Kidney capillary endothelial cell (primary cell): ENCODE data around the gene BLNK.
"Not testable (repeated sequence)": the region's sequence is repeated elsewhere in the genome, so short reads cannot be mapped to it uniquely, and the experiment has no call there.

Experiments
- DNase-seq: peaks from one replicate; pipeline ENCODE4 v3.0.0-alpha.2; 2018; ENCODE audit warnings: low spot score

The BLNK gene

GRCh38 chr10:96271016-96271815, at the start of gene BLNK:
Gene BLNK, minus strand, starts transcription at chr10:96271569. Its CDS starts 171 bp downstream, at chr10:96271398.
- no peak for DNase-seq

DNA sequence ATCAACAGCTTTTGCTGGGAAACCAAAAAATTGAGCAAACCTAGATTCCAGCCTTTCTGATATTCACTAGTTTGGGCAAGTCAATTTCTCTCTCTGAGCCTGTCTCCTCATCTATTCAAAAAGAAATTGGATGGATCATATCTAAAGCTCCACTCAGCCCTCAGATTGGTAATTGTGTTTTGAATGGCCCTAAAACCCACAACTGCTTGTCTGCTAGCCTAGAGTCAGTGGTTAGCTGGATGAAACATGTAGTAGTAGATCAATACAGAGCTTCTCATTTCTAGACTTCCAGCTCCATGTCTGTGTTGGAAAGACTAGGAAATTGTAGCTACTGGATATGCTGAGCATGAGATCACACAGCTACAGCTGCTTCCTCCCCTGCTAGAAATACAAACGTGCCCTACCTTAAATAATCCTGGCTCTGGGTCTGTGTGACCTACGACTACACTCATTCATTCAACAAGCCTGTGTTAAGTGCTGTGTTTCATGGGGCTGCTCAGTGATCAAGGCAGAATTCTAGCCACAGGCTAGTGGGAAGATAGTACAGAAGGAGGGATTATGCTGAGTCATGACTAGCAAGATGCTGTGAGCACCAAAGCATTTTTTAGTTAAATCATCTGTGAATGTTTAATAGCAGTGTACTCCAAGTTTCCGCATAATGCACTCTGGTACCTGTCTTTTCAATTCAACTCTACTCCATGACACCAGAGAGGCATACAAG, 48.5 kb upstream of the BLNK start:
- no peak for DNase-seq

GRCh38 chr10:96317067-96317833, 45.9 kb upstream of the BLNK start:
- DNase-seq, result no peak

DNA sequence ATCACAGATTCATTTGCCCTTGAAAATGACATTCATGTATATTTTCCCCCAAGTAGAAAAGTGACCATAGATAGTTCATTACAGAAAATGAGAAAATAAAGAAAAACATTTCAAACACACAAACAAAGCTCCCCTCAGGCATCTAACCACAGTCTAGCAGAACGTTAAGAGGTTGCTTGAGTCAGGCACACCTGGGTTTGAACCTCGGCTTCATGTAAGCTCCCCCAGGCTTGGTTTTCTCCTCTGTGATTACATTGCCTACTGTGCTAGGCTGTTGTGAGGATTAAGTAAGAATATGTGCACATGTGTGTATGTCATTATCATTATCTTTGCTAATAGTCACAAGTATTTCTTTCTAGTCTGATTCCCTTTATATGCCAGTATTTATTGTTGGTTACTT, 42.0 kb upstream of the BLNK start:
- DNase-seq, result no peak

DNA sequence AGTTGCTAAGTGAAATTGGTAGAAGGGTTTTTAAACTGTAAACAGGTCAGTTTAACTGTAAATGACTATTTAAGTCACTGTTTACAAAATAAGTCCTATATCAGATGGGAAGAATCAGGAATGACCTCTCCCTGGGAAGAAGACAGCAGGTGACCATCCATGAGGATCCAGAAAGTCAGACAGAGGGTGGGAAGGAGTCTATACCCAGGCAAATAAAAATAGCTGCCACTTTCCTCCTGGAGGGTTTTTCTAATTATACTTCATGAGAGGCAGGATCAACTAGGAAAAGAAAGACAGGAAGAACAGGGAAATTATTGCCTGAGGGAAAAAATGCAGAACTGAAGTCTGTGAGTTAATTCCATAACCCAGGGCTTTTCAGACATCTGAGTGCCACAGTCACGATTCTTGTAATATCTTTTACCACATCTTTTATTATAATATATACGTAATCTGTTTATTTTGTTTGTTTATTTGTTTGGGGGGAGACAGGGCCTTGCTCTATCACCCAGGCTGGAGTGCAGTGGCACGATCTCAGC, 39.9 kb upstream of the BLNK start:
- DNase-seq, result no peak

- DNase-seq, result no peak
Measured at GRCh38 chr10:96310321-96310669, 38.9 kb upstream of the BLNK start.

DNA sequence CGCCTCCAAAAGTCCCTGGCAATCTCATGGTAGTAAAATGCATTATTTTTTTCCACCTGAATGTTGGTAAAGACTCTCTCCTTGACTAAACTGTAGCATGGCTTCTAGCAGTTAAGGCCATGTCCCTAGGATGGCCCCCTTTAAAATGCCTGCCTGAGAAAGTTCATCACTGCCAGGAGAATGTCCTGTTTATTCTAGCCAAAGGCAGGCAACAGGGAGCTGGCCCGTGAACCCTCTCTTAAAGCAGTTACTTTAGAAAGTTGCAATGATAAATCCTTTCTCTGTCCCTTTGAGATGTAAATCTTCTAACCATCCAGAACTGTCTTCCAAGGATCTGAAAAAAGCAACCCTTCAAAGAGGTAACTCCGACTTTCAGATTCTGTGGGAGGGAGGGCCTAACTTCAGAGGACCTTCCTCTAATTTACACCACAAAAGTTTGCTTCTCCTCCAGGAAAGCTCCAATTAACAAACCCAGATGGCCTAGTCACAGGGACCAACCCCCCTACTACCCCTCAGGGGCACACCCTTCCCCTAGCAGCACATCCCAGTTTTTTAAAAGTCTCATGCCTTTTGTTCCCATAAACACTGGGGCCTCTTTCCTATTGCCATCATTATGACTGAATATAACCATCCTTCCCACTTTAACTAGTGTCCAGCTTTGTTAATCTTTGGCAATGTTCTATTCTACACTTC, 38.4 kb upstream of the BLNK start:
- DNase-seq, result no peak

DNA sequence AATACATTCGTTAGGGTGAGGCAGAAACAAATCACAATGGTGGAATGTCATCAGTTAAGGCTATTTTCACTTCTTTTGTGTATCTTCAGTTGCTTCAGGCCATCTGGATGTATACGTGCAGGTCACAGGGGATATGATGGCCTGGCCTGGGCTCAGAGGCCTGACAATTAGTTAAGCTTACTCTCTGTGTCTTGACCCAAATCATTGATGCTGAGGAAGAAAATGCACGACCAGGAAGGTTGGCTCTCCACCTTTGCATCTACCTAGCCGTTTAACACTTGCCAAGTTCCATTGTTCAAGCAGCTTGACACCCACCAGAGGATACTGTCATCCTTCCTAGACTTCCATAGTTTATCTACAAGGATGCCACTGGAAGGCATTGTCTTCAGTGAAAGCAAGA, 37.5 kb upstream of the BLNK start:
- not testable (repeated sequence) for DNase-seq

- DNase-seq, result no peak
Measured at GRCh38 chr10:96306516-96306915, 35.1 kb upstream of the BLNK start.

GRCh38 chr10:96305019-96305418, 33.6 kb upstream of the BLNK start:
- DNase-seq, result no peak

DNA sequence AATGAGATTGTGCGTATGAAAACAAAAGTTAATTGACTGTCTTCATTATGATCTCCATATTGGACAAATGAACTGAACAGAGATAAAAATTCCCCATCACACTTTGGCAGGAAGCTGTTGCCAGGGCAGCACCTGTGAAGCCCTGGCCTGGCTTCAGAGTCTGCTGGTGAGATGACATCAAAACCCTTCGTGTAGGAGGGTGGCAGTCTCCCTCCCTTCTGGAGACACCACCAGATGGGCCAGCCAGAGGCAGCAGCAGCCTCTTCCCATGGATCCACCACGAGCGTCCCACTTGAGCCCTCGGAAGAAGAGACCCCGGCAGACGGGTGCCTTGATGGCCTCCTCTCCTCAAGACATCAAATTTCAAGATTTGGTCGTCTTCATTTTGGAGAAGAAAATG, 32.9 kb upstream of the BLNK start, which contains the start of gene DNTT:
DNTT (plus strand) TSS at position 205 of the 400 bp plus-strand sequence; CDS start at position 269, 64 bp downstream.
- DNase-seq, result no peak

DNA sequence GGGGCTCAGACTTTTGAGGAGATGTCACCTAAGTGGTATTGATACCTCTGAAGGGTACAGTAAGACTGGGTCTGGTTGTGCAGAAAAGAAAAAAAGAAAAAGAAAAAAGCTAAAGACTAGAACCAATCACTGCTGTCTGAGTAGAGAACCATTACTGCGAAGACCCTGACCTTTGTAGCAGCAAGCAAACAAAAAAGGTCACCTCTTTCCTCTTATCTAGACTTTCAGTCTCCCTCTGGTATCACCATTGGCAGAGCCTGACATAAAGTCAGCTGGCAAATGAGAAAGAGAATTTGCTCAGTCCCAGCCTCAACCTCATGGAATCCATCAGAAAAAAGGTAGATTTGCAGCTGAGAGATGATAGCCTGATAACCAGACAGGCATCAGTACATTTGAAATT, 30.2 kb upstream of the BLNK start:
- DNase-seq, result no peak

DNA sequence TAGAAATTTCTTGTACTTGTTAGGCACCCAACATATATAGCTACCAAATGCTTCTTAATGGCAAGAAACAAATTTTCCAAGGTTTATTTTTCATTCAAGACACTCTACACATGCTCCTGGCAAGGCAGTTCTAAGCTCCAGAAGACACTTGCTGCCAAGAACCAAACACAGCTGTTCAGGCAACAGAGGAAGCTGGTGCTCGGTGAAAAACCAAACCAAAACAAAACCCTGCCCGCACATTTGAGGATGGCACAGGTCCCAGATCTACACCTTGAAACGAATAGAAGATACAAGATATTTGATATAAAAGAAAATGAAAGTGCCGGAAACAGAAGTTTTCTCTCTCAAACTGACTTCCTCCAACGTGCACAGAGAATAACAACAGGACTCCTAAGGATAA, 28.0 kb upstream of the BLNK start:
- no peak for DNase-seq

DNA sequence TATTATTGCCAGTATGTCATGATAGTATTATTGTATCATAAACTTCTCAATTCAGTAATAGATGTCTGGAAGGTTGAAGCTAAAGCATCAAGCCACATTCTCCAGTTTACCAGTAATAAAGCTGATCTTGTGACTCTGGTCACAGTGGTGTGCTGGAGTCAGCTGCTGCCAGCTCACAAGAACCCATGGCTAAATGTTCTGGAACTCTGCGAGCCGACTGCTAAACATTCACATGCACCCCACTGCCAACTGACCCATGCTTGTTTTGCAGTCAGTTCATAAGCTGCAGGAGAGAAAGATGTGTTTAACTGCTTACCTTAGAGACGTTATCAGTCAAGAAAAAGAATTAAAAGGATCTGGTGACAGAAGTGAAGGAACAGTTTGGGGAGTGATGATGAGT, 27.0 kb upstream of the BLNK start:
- DNase-seq, result no peak

DNA sequence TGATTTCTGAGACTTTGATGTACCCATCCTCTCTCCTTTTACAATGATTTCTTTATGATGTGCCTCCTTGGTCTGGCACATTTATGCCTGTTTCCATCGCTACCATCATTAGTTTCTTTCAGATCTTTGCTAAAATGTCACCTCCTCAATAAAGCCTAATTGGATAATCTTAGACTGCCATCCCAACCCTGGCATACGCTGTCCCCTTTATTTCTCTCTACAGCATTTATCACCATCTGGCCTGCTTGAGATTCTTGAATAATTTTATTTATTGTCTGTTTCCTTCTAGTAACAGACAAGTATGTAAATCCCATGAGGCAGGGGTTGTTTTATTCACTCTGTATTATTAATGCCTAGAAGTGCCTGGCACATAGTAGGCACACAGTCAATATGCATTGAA, 26.1 kb upstream of the BLNK start:
- DNase-seq, result no peak

DNA sequence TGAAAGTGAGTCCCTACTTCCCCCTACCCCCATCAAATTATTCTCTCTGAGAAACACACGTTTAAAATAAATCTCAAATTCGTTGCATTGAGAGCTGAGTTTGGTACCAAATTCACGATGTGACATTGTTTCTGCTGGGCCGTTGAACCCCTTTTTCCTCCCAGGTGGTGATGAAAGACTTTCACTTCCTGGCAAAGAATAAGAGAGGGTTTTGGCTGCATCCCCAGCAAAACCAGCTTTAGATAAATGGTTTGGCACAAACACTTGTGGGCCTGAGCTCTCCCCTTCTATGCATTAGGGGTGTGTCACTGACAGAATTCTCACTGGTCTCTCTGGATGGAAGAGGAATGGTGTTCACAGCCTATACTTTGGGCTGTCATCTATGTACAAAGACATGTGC, 24.1 kb upstream of the BLNK start:
- DNase-seq, result no peak

- DNase-seq, result peak; percentile 53
Measured at GRCh38 chr10:96292971-96293920, 21.9 kb upstream of the BLNK start.

DNA sequence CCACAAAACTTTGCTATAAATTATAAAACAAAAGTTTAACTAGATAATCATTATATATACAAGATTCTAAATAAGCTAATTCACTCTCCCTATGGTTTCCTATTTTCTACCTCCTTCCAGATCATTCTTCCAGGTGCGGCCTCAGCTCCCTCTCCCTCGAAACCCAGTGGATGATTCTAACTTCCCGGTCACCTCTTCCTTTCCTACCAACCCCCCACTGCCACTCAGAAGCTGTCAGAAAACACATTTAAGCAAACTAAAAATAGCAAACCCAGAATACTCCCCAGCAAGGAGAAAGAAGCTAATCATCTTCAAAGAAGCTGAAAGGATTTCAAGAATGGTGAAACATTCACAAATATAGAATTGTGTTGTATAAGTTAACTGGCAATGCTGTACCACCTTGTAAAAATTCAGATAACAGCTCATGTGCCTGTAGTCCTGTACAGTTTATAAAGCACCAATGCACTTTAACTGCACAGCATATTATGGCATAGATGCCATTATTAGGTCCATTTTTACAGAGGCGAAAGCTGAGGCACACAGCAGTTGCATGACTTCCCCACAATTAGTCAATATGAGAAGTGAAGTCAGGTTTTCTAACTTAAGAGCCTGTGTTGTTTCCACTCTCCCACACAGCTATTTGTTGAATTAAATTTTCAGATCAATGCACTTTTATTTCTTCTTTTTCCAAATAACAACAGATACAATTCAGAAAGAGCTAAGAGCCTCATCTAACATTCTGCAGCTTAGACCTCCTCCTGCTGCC, 19.2 kb upstream of the BLNK start:
- no peak for DNase-seq

GRCh38 chr10:96289218-96289910, 18.0 kb upstream of the BLNK start:
- no peak for DNase-seq
